Measurements from ENCODE around the gene ELANE.

ELANE gene

GRCh38 chr19:896999-897398 lies 44.9 kb downstream of the ELANE start:
- no peak overlapping the region for H3K4me3 ChIP-seq (ENCODE audit: low read depth, low read length)
- in situ Hi-C loops (cut with HindIII; ENCODE audit: low sequenced_read_pairs): no loop called here
- no peak for TF ChIP-seq CTCF (IDR thresholded peaks at IDR 0.05; ENCODE audit: low read depth, low read length, missing control alignments)
- no peak for DNase-seq (ENCODE audit: low read depth)

- no peak for DNase-seq (ENCODE audit: low read depth)
- H3K4me3 ChIP-seq (ENCODE audit: low read depth, low read length): no peak overlapping the region
- in situ Hi-C loops (cut with HindIII; ENCODE audit: low sequenced_read_pairs): no loop called here
- TF ChIP-seq CTCF (IDR thresholded peaks at IDR 0.05; ENCODE audit: low read depth, low read length, missing control alignments): no peak
Observed at GRCh38 chr19:897442-898039, 45.4 kb downstream of the ELANE start.

GRCh38 chr19:898663-899062 lies 46.6 kb downstream of the ELANE start:
- DNase-seq (ENCODE audit: low read depth): no peak
- H3K4me3 ChIP-seq (ENCODE audit: low read depth, low read length): no peak overlapping the region
- TF ChIP-seq CTCF (IDR thresholded peaks at IDR 0.05; ENCODE audit: low read depth, low read length, missing control alignments): no peak
- in situ Hi-C loops (cut with HindIII; ENCODE audit: low sequenced_read_pairs): no loop called here

GRCh38 chr19:899336-900042 lies 47.4 kb downstream of the ELANE start:
- TF ChIP-seq CTCF (IDR thresholded peaks at IDR 0.05; ENCODE audit: low read depth, low read length, missing control alignments): no peak
- H3K4me3 ChIP-seq (ENCODE audit: low read depth, low read length): no peak overlapping the region
- in situ Hi-C loops (cut with HindIII; ENCODE audit: low sequenced_read_pairs): no loop called here
- DNase-seq (ENCODE audit: low read depth): no peak

GRCh38 chr19:900043-900301 lies 47.9 kb downstream of the ELANE start:
- TF ChIP-seq CTCF (IDR thresholded peaks at IDR 0.05; ENCODE audit: low read depth, low read length, missing control alignments): no peak
- in situ Hi-C loops (cut with HindIII; ENCODE audit: low sequenced_read_pairs): no loop called here
- no peak overlapping the region for H3K4me3 ChIP-seq (ENCODE audit: low read depth, low read length)
- DNase-seq (ENCODE audit: low read depth): no peak

GRCh38 chr19:900302-901111 lies 48.4 kb downstream of the ELANE start:
- in situ Hi-C loops (cut with HindIII; ENCODE audit: low sequenced_read_pairs): no loop called here
- no peak for DNase-seq (ENCODE audit: low read depth)
- no peak overlapping the region for H3K4me3 ChIP-seq (ENCODE audit: low read depth, low read length)
- TF ChIP-seq CTCF (IDR thresholded peaks at IDR 0.05; ENCODE audit: low read depth, low read length, missing control alignments): no peak

Measured in astrocyte of the cerebellum (primary cell).